Activated CD4-positive, CD25-positive, alpha-beta regulatory T cell treated with anti-CD3 and anti-CD28 coated beads, Interleukin-2, amount 50 U/mL, for 16 hours (primary cell): ENCODE results near the gene MCTP2.

Experiments
- DNase-seq: peaks from one replicate; pipeline ENCODE4 v3.0.0-alpha.2; 2020; ENCODE audit warnings: low read depth, low spot score

MCTP2 gene

DNA sequence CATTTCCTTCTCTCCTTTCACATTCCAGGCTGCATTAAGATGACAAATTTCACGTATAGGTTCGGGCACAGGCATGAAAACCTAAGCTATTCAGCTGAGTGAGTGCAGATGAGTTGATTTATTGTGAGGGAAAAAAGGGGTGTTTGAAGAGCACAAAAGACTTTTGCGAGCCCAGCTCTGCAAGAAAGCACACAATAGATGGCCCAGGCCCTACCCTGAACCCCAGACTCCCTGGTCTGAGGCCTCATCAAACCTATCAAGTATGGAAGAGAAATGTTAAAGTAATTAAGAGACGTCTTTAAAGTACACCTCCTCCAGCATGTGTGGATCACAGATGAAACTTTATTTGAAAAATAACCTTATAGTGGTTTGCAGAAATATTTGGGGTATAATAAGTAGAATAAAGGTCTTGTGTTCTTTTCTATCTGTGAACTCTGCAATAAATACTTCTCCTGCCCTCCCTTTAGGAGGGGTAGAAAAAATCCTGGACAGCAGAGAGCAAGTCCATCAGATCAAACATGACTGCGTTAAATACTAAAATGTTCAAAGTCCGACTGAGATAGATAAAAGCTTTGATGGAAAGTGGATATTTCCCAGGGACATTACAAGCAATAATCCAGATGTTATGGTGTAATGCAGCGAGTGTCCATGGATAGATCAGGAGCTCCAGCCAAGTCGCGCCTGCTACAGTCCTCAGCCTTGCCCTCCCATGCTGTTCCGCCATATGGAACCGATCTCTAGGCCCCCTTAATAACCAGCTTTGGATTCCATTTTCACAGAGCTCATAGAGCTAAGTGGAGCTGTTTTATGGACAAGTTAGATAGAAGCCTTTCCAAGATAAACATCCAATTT is 121.5 kb downstream of the MCTP2 start:
- DNase-seq, result no peak

- DNase-seq, result no peak
Measured at GRCh38 chr15:94353488-94353820, 122.1 kb downstream of the MCTP2 start.

- DNase-seq, result no peak
Measured at GRCh38 chr15:94354655-94355054, 123.3 kb downstream of the MCTP2 start.

DNA sequence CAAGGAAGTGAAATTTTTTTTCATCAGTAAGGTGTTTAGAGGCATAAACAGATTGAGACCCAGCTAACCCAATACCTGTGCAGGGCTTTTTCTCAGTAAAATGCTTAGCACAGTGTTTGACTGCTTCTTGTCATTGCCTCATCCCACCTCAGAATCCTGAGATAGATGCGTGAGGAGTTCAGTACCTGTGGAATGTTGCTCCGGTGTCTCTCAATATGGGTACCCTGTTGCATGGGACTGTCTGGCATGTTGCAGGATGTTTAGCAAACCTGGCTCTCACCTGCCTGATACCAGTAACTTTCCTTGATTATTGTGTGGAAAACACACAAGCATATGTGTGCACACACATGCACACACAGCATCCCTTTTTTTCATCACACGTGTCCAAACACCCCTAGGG is 128.4 kb downstream of the MCTP2 start:
- no peak for DNase-seq

GRCh38 chr15:94360251-94360685 is 128.9 kb downstream of the MCTP2 start:
- no peak for DNase-seq

DNA sequence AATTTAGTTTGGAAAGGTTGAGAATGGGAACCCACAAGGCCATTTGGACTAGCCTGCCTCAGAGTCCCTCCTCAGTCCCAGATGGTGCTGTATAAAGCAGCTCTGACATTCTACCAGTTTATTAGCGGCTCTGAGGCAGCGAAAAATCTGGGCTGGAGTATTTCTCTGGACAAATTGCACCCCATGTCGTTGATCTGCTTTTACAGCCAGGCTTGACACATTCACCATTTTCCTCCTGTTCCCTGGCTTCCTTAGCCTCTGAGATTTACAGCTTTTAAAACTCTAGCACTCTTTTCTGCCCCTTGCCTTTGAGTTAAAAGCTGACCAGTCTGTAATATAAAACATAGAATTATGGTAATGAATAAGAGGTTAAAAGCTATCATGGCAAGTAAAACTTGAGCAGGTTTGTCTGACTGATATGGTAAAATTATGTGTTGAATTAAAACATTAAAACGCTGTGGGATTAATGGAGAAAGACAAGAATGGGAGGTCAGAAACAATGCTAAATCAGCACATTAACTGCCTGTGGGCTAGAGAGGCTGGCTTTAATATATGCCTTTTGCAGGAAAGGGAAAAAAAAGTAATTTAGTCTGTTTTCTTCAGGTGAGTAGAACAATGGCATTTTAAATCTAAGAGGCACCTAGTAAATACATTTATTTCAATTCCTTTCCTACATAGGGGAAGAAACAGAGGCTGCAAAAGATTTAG is 131.2 kb downstream of the MCTP2 start:
- no peak for DNase-seq

GRCh38 chr15:94363382-94363781 is 132.0 kb downstream of the MCTP2 start:
- no peak for DNase-seq

- DNase-seq, result no peak
Measured at GRCh38 chr15:94366781-94367180, 135.4 kb downstream of the MCTP2 start.

GRCh38 chr15:94367726-94368535 is 136.6 kb downstream of the MCTP2 start:
- no peak for DNase-seq

- no peak for DNase-seq
Measured at GRCh38 chr15:94370206-94370935, 139.0 kb downstream of the MCTP2 start.

DNA sequence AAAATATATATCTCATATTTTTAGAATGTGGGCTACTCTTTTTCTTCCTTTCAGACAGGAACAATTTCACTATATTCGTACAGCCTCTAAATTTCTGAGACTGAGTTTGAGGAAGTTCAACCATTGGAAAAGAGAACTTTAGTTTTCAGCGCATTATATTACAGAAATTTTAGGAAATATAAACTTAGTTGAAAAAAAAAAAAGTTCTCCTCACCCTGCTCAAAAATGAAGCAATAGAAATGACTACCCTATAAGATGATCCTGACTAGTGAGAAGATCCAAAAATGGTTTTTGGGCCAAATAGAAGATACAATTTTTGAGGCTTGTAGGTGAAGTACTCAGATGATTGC is 139.6 kb downstream of the MCTP2 start:
- DNase-seq, result no peak

GRCh38 chr15:94372821-94373220 is 141.5 kb downstream of the MCTP2 start:
- DNase-seq, result no peak

DNA sequence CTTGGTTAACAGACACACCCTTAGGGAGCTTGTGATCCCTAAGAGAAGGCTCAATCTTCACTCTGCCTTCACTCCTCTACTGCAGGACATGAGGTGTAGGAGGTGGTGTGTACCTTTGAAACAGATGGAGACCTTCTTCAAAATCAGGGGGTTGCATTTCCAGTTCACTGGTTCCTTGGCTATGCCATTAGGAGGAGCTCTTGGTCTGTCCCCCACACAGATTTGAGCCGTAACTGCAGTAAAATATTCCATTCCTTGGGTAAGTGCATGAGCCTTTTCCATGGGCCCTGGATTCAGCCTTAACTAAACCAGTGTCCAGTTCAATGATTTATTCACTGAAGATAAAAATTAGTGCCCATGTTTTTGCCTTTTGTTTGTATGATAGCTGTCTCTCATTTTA is 144.6 kb downstream of the MCTP2 start:
- DNase-seq, result no peak

DNA sequence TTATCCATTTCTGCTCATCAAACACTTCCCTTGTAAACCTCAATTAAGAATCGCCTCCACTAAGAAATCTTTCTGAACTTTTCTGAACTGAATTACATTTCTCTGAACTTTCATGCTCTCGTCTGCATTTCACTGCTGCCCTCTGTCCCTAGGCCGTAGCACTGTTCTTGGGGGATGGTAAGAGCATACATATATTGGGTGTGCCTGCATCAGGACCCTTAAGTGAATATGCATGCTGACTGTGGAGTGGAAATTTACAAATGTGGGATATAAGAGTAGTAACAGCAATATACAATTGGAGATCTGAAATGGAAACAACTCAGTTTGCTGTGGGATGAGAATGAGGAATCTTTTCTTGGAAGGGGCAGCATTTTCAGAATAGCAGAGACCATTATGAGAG is 148.6 kb downstream of the MCTP2 start:
- no peak for DNase-seq

- no peak for DNase-seq
Measured at GRCh38 chr15:94380798-94381197, 149.4 kb downstream of the MCTP2 start.

- no peak for DNase-seq
Measured at GRCh38 chr15:94381384-94381783, 150.0 kb downstream of the MCTP2 start.

DNA sequence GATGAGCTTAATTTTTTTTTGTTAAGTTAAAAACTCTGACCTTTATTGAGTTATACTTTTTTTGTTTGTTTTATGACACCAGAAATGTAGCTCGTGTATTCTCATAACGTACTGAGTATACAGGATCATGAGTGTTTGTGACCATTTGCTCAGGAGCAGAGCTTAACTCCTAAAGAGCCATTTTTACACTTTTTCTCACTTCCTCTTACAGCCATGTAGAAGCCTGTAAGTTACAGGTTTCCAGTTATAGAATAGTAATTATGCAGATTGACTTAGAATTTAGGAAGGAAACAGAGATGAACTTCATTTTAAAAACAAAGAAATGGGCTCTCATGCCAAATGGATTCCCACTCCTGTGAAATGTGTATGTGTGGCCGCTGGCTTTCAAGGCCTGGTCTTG is 151.7 kb downstream of the MCTP2 start:
- no peak for DNase-seq

DNA sequence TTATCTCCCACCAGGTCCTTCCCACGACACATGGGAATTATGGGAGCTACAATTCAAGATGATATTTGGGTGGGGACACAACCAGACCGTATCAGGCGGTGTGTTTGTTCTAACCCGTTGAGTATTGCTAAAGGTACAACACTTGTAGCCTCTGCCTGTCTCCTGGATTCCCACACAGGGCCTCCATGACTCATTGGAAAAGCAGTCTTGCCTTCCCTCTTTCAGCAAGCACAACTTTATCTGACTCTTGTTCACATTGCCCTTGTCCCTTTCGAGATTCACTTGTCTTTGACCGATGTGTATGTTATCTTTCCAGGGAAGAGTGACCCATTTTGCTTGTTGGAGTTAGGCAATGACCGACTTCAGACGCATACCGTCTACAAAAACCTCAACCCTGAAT is 152.3 kb downstream of the MCTP2 start:
- DNase-seq, result no peak

DNA sequence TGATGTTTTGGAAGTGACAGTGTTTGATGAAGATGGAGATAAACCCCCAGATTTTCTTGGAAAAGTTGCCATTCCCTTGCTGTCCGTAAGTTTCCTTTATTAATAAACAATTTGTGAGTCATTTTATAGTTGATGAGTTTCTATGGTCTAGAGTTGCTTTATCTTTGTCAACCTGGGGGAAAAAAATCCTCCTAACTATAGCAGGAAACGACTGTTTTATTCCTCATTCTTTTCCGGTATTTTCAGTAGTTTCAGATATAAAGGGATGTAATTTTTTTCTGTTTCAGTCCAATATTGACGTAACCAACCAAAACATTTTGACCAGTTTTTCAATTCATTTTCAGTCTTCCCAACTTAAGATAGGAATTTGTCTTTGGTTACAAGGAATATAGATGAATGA is 154.1 kb downstream of the MCTP2 start:
- DNase-seq, result no peak

DNA sequence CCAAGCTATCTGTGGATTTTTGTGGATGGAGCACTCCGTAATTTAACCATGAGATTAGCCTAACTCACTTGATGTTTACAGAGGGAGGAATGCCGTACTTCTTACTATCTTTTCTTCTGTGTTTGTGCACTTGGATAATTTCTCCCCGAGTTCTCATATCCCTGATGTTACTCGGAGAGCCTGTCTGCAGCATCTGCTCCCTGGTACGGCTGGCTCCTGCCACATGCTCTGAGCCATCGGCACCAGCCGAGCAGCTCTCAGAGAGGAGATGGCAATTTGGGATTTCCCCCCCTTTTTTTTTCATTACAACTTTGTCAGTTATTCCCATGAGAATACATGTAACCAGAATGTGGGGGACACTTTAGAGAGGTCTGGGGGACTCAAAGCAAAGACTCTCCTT is 155.0 kb downstream of the MCTP2 start:
- no peak for DNase-seq

GRCh38 chr15:94387442-94387841 is 156.1 kb downstream of the MCTP2 start:
- no peak for DNase-seq
